K562 (cell line): ENCODE results near the gene PYGB. TPM values are rescaled to one million over a fixed set of nuclear protein-coding genes. Genes with fewer than 3 reads are reported as not detected.

Experiments
- ATAC-seq: fragments of 200-7000 bp; cut with Tn5 transposase; 3 replicates; pipeline ENCODE4 v1.9.1; 2020; ENCODE audit warnings: moderate library complexity
- BruUV-seq: library from RNA; stranded (reverse); fragments of 400-500 nt; replicated peaks from 2 replicates; lab custom pipeline; 2021; lab: Mats Ljungman, UMichigan
- CTCF ChIA-PET: fragments of 300-600 bp; formaldehyde crosslinking; extraction: SDS; loops from one replicate; lab custom pipeline; 2021; ENCODE audit warnings: low intra/inter-chr PET ratio; lab: Yijun Ruan, JAX
- POLR2A ChIA-PET: fragments of 300-600, 350-650 bp; sonication (Branson Sonifier 250); formaldehyde crosslinking; extraction: SDS; loops from one replicate; lab custom pipeline; 2021; ENCODE audit warnings: antibody characterized with exemption, inconsistent platforms; lab: Yijun Ruan, JAX
- DNase-seq, 4 experiments: peaks; one replicate each; pipeline versions ENCODE4 v3.0.0 to v3.0.0-alpha.2; 2011 to 2018; ENCODE audit warnings: low spot score in 3 of 4, mixed read lengths in 3 of 4; ENCODE audit errors: extremely low read depth in 1 of 4
- FAIRE-seq: peaks from 2 replicates; lab custom pipeline; 2011; peaks lifted over from hg19 to GRCh38; lab: Jason Lieb, UNC
- H2AFZ ChIP-seq: 2 replicates; pipeline ENCODE4 v1.6.0; 2011; ENCODE audit warnings: low read depth, low read length, control low read depth, inconsistent platforms
- H3K27ac ChIP-seq: fragments of 200-600 bp; 3 replicates; pipeline ENCODE4 v1.8.0; 2011; ENCODE audit warnings: low read depth, mild to moderate bottlenecking, control low read depth, inconsistent platforms, low read length, moderate library complexity, mixed read lengths; ENCODE audit errors: extremely low read depth
- H3K27me3 ChIP-seq, 2 experiments: fragments of 300-600 bp in 1 of 2; 2 replicates in 1 of 2; 3 replicates in 1 of 2; pipeline versions ENCODE4 v1.6.0 to v1.8.0; 2011; ENCODE audit warnings: inconsistent platforms in 2 of 2, low read length in 2 of 2, mild to moderate bottlenecking in 1 of 2, mixed read lengths in 1 of 2, moderate library complexity in 1 of 2; ENCODE audit not compliant: control insufficient read depth in 2 of 2, insufficient read depth in 2 of 2
- H3K36me3 ChIP-seq: fragments of 300-600 bp; 3 replicates; pipeline ENCODE4 v1.8.0; 2011; ENCODE audit warnings: mild to moderate bottlenecking, low read length, inconsistent platforms; ENCODE audit not compliant: control insufficient read depth, insufficient read depth
- H3K4me1 ChIP-seq, 2 experiments: fragments of 200-600 bp in 1 of 2; replicated peaks in 1 of 2; 2 replicates in 1 of 2; 3 replicates in 1 of 2; pipeline versions ENCODE4 v1.5.1 to v1.8.0; 2011; ENCODE audit warnings: inconsistent platforms in 2 of 2, low read length in 2 of 2, mild to moderate bottlenecking in 1 of 2, mixed read lengths in 1 of 2, moderate library complexity in 1 of 2; ENCODE audit not compliant: control insufficient read depth in 2 of 2, insufficient read depth in 2 of 2
- H3K4me2 ChIP-seq: 2 replicates; pipeline ENCODE4 v1.6.1; 2011; ENCODE audit warnings: low read length, control low read depth, inconsistent platforms, mixed read lengths; ENCODE audit not compliant: insufficient read depth
- H3K4me3 ChIP-seq: fragments of 200-600 bp; sonication (generic), shearing (Covaris generic); 2 replicates; pipeline ENCODE4 v1.5.1; 2016; ENCODE audit warnings: control low read depth, inconsistent platforms
- H3K79me2 ChIP-seq: fragments of 200-600 bp; 3 replicates; pipeline ENCODE4 v1.8.0; 2011; ENCODE audit warnings: low read length, inconsistent platforms; ENCODE audit not compliant: control insufficient read depth, insufficient read depth
- H3K9ac ChIP-seq, 2 experiments: 2 replicates each; pipeline versions ENCODE4 v1.6.0 to v1.6.1; 2011; ENCODE audit warnings: low read depth in 2 of 2, low read length in 2 of 2, control low read depth in 1 of 2, inconsistent platforms in 1 of 2, mild to moderate bottlenecking in 1 of 2, mixed read lengths in 1 of 2; ENCODE audit not compliant: insufficient read depth in 1 of 2
- H3K9me1 ChIP-seq: one replicate; pipeline ENCODE4 v1.6.0; 2011; ENCODE audit warnings: inconsistent platforms, mild to moderate bottlenecking, low read length, moderate library complexity; ENCODE audit not compliant: control insufficient read depth, insufficient read depth
- H3K9me3 ChIP-seq: replicated peaks from 2 replicates; pipeline ENCODE4 v1.5.1; 2011; ENCODE audit warnings: low read depth, low read length, inconsistent platforms; ENCODE audit not compliant: control insufficient read depth, insufficient read depth
- H4K20me1 ChIP-seq: replicated peaks from 2 replicates; pipeline ENCODE4 v1.6.1; 2011; ENCODE audit warnings: low read length, inconsistent platforms, mixed read lengths; ENCODE audit not compliant: control insufficient read depth, insufficient read depth
- DPF2 ChIP-seq: fragments of 450-650 bp; IDR thresholded peaks from 2 replicates; pipeline ENCODE4 v1.6.1; 2016
- EWSR1 ChIP-seq: fragments of 450-650 bp; IDR thresholded peaks from 2 replicates; pipeline ENCODE4 v1.6.1; 2018; ENCODE audit warnings: borderline replicate concordance, mild to moderate bottlenecking, low read depth, moderate library complexity; ENCODE audit not compliant: partially characterized antibody
- IFI16 ChIP-seq: fragments of 250-450 bp; sonication (Bioruptor Pico); IDR thresholded peaks from 2 replicates; pipeline ENCODE4 v2.1.2; 2022; ENCODE audit warnings: mild to moderate bottlenecking, inconsistent platforms
- MAX ChIP-seq: sonication (generic); formaldehyde crosslinking; IDR thresholded peaks from 2 replicates; pipeline ENCODE4 v1.9.0; 2022; ENCODE audit warnings: mild to moderate bottlenecking, missing genetic modification reagents
- ZNF140 ChIP-seq: fragments of 250-450 bp; sonication (Bioruptor Pico); IDR thresholded peaks from 2 replicates; pipeline ENCODE4 v1.8.0; 2021; ENCODE audit warnings: moderate library complexity, mild to moderate bottlenecking, inconsistent platforms
- ZNF551 ChIP-seq: fragments of 250-450 bp; sonication (Bioruptor Pico); IDR thresholded peaks from 2 replicates; pipeline ENCODE4 v1.5.0; 2021; ENCODE audit warnings: mild to moderate bottlenecking, moderate library complexity
- WGBS: fragments of 100-300 bp; shearing (Covaris generic); methylation state at CpG from one replicate; pipeline ENCODE4 v1.1.6; 2016; ENCODE audit warnings: low coverage, mixed read lengths; ENCODE audit not compliant: insufficient coverage; ENCODE audit errors: missing lambda C conversion rate; 5-methylcytosine and 5-hydroxymethylcytosine counted together
- in situ Hi-C: fragments of 300-500 bp; cut with MboI; formaldehyde crosslinking; loops from 4 replicates; pipeline ENCODE4 v1.15.0; 2018; ENCODE audit warnings: inconsistent platforms, mixed read lengths
- intact Hi-C: fragments of 100-400 bp; cut with micrococcal nuclease; formaldehyde crosslinking; loops from 2 replicates; pipeline ENCODE4 v1.14.2; 2022
- polyA plus RNA-seq, 8 experiments: library from polyadenylated mRNA; depleted of rRNA in 4 of 8; stranded (reverse) in 5 of 8; unstranded in 3 of 8; fragments of >200 nt; fragmentation: Nextera tagmentation in 2 of 8; fragmentation: Illumina TruSeq in 1 of 8; extraction: Ambion mirVana in 2 of 8; extraction: Trizol in 1 of 8; gene quantifications; 2 replicates each; pipeline versions ENCODE4 v1.2.1 to v1.2.3, GENCODE V29; 2011 to 2014; ENCODE audit warnings: inconsistent platforms in 1 of 8, missing spikeins in 1 of 8
- total RNA-seq, 7 experiments: library from RNA; depleted of rRNA in 6 of 7; stranded (reverse); fragments of >200 nt in 6 of 7; fragmentation: Illumina TruSeq in 2 of 7; extraction: Trizol in 2 of 7; gene quantifications; 2 replicates each; pipeline versions ENCODE4 v1.2.1 to v1.2.3, GENCODE V29; 2011 to 2021; ENCODE audit warnings: low replicate concordance in 1 of 7

PYGB gene
- total and polyA plus RNA-seq, 9 of the 15 experiments (the other 6 are each of a cell fraction or from before 2014, with no cell fraction given): 0.34 to 18.0 (median 9.8) TPM

GRCh38 chr20:25229486-25230165 is 18.3 kb upstream of the PYGB start:
- no peak for FAIRE-seq
- peak overlapping the region in 1 of 2 experiments; percentile 31; a peak in 1 of 4 replicates for H3K9ac ChIP-seq
- intact Hi-C loops (no loop called here), in situ Hi-C loops (no loop called here)
- no peak overlapping the region for H2AFZ ChIP-seq
- TF ChIP-seq MAX (CRISPR knock-in tag): no peak
- TF ChIP-seq IFI16 (CRISPR knock-in tag): no peak
- no peak for TF ChIP-seq ZNF140 (CRISPR knock-in tag)
- TF ChIP-seq ZNF551 (CRISPR knock-in tag): no peak
- TF ChIP-seq DPF2: no peak
- TF ChIP-seq EWSR1: no peak
- no peak overlapping the region for H3K4me2 ChIP-seq
- WGBS: 80% methylated on average over 21 of the region's 23 CpGs
- H3K27ac ChIP-seq: no peak overlapping the region
- no peaks in the 10 kb centered on the region for H3K9me3 ChIP-seq
- 0 out of 2 replicates have a peak, but pooled peaks cover 3% of the 10 kb centered on the region for H4K20me1 ChIP-seq
- no peak overlapping the region for H3K4me3 ChIP-seq
- ChIA-PET POLR2A (interaction anchor here (0.6 to 1.8 kb wide), 2 partner anchors 18 to 178 kb away, joined by 4 to 6 read pairs; partner anchors contain the start of genes GINS1 and PYGB), CTCF (no interaction called here)
- H3K4me1 ChIP-seq: peaks cover 18 to 26% of the 10 kb centered on the region in 2 experiments; a peak in 4 of 5 replicates
- H3K79me2 ChIP-seq: no peaks in the 10 kb centered on the region
- peaks cover 3% of the 10 kb centered on the region for H3K9me1 ChIP-seq
- H3K36me3 ChIP-seq: no peaks in the 10 kb centered on the region
- H3K27me3 ChIP-seq: no peaks in the 10 kb centered on the region
- no peak for ATAC-seq
- no peak for DNase-seq
- BruUV-seq: no TSS peak
